Parietal lobe (tissue), 2 donors: Measurements from ENCODE around the gene APOBEC3H. TPM values are rescaled to one million over a fixed set of nuclear protein-coding genes. Genes with fewer than 3 reads are reported as not detected.

Experiments
- small RNA-seq: library from RNA; depleted of rRNA; stranded (forward); fragments of <200 nt; gene quantifications from one replicate; pipeline ENCODE3, GENCODE V24; 2014; ENCODE audit warnings: low replicate concordance
- total RNA-seq: library from RNA; depleted of rRNA; stranded (reverse); fragments of >200 nt; gene quantifications from one replicate; pipeline ENCODE4 v1.2.3, GENCODE V29; 2014

APOBEC3H gene
- not detected for total RNA-seq

DNA sequence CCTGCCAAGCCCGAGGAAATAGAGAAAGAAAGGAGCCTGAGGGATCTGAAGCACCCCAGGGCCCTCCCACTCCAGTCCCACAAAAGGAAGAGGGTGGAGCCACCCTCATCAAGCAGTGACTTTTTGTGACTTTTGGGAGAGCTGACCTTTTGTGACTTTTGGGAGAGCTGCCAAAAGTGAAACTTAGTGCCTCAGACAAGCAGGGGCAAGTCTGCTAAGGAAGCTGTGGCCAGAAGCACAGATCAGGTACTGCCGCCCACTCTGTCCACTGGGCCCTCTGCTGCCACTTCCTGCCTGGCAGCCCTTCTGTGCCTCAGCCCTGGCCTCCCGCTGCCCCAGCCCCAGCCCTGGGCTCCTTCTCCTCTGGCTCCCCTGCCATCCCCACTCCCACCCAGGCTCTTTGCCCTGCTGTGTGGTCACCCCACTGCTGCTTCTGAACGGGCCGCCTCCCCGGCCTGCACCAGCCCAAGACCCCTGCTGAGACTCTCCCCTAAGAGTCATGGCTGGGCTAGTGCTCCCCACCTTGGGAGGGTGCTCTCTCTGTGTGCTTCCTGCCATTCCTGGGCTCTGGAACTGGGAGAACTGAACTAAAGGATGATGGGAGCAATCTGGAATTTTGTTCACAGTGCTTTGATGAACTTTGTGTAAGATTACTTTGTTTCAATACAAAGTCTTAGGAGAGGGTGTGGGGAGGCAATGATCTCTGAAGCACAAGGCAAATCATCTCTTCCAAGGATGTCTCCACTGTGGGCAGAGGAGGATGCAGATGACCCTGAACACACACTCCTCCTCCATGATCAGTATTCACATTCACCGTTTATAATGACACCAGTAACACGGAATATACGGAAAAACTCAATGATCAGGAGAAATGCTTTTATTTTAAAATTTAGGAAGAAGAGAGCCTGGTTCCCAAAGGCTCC lies at the start of gene APOBEC3H:
Gene APOBEC3H (plus strand): TSS at position 147 of the 923 bp plus-strand sequence. CDS start 3,035 bp downstream, outside the sequence.

GRCh38 chr22:39077026-39077840 lies 19.8 kb upstream of the APOBEC3H start, which contains the start of gene APOBEC3G:
APOBEC3G (plus strand) TSS chr22:39077275; CDS start chr22:39077362, 87 bp downstream.

DNA sequence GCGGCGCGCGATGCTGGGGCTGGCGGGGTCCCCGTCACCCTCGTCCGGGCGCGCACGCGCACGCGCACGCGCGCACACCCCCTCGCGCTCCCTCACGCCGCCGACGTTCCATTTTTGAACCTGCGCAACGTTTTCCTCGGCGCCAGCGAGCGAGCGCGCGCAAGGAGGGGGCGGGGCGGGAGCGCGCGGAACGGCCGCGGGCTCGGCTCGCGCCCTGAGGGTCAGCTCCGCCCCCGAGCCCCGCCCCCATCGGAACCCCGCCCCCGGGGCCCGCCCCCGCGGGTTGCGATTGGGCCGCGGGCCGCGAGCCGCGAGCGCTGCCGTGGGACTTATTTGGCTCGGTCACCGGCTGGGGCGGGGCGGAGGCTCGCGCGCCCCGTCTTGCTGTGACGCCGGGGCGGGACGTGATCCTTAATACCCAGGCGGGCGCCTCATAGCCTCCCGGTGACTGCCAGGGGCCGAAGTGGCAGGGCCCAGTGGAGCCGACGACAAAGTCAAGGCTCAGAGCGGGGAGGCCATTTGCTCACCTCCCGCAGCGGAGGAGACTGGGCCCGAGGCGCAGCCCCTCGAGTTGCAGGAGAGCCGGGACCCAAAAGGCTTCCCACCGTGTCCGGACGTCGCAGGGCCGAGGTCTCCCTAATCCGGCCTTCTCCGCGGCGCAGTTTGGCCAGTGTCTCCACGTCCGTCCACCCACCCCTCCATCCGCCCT lies 55.6 kb downstream of the APOBEC3H start, which contains the start of gene CBX7:
Gene CBX7 (minus strand): TSS at position 170 of the 709 bp plus-strand sequence. CDS start 236 bp downstream, outside the sequence.

Small RNA genes lying within 50 kb of the gene (small RNA-seq; reads per million reads assigned to genes)
- gene AL022318.2 (not detected), gene COX5BP7 (not detected)

Other genes starting within 250 kb of the APOBEC3H start
- gene CBX6, start 225.0 kb upstream of the APOBEC3H start, total RNA-seq = 37.9 TPM
- not detected for gene APOBEC3A, start 139.6 kb upstream of the APOBEC3H start, total RNA-seq
- not detected for gene APOBEC3B, start 114.9 kb upstream of the APOBEC3H start, total RNA-seq
- gene APOBEC3C, start 83.0 kb upstream of the APOBEC3H start, total RNA-seq = 0.31 TPM
- not detected for gene APOBEC3D, start 76.1 kb upstream of the APOBEC3H start, total RNA-seq
- gene APOBEC3F, start 56.4 kb upstream of the APOBEC3H start, total RNA-seq = not detected
- 1.6 TPM for gene APOBEC3G, start 20.0 kb upstream of the APOBEC3H start, total RNA-seq
- gene CBX7, start 55.4 kb downstream of the APOBEC3H start, total RNA-seq = 12.5 TPM
- gene PDGFB, start 147.7 kb downstream of the APOBEC3H start, total RNA-seq = 1.6 TPM
- 1,222 TPM for gene RPL3, start 222.4 kb downstream of the APOBEC3H start, total RNA-seq